ENCODE measurements around the gene GRHL3.
A peak's percentile ranks its signal among the peaks of the same experiment; 100 is the strongest.

GRHL3 gene

DNA sequence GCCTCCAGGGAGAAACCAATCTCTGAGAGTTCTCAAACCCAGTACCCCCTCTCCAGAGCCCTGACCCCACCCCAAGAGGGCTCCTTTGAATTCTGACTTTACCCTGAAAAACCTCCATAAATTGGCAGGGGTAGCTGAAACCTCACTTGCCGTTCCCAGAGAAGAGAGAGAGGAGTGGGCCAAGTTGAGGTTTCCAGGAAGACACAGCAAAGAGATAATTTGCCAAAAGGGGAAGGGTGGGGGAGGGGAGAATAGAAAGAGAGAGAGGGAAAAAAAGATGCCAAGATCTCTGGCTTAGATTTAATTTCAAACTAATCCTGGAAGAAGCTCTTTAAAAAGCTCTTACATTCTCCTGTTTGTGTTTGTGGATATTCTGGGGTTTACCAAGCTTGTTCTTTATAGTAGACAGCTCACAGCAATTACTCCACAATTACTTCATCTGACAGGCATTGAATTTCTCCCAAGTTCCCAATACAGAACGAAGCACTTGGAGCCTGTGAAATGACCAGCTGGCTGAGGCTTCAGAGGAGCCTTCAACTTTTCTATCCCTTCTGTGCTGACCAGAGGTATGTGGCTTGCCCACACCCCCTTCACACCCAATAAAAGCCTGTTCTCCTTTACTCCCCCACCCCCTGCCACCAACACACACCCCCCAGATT is 1.1 kb upstream of the GRHL3 start:
- DNase-seq (ENCODE audit: low spot score) = peak; percentile 72

DNA sequence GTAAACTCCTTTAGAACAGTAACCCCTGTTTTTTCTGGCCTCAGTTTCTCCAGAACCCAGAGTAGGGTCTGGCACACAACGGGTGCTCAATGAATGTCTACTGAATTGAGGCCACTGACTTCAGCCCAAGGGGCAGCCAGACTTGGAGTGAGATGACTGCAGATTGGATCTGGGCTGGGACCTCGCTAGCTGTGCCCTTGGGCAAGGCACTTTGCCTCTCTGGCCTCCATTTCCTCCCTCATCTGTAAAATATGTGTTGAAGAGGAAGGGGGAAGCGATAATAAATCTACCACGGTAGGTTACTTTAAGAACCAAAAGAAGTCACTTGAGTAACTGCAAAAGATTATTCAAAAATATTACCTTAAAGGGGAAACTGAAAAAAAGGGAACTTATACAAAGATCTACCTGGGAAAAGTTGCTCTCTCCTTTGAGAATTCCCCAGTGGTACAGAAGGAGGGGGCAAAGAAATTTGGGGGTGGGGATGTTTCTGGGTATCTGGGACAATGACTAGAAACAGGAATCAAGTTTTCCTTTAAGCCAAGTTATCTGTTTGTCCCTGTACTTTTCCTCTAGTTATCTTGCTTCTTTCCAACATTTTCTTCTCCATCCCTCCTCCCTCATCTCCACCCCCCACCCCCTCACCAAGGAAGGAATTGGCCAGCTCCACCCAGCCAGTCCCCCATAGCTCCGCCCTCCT is 394 bp upstream of the GRHL3 start:
- DNase-seq (ENCODE audit: low spot score) = no peak

DNA sequence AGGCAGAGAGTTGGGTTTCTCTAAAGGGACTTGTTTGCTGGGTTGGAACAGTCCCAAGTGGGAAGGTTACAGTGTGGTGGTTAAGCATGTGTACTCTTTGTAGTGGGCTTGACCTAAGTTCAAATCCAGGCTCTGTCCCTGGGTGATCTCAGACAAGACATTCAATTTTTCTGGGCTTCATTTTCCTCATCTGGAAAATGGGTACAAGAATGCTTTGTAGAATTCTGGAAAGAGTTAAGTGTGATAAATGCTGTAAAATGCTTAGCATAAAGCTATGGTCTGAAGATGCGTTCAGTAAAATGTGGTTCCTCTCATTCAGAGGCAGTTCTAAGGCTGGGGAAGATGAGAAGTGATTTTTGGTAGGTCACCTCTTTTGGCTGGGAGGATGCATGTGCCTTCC is 805 bp downstream of the GRHL3 start:
- no peak for DNase-seq (ENCODE audit: low spot score)

DNA sequence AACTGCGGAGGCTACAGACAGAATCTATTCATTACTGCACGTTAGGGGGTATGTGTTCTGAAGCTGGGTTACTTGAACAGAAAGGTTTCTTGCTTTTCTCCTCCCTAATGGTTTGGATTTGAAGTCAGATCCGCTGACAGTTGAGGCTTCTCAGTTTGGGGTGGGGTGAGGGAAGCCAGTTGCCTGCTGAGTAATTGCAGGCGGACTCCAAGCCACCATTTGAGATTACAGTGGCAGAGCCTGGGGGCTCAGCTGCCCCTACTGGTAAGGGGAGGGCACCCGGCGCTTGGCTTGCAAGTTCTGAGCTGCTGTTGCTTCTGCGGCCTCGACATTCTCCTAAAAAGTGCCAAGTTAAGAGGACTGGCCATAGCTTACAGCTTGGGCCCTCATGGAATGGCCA is 2.0 kb downstream of the GRHL3 start:
- DNase-seq (ENCODE audit: low spot score) = no peak

DNA sequence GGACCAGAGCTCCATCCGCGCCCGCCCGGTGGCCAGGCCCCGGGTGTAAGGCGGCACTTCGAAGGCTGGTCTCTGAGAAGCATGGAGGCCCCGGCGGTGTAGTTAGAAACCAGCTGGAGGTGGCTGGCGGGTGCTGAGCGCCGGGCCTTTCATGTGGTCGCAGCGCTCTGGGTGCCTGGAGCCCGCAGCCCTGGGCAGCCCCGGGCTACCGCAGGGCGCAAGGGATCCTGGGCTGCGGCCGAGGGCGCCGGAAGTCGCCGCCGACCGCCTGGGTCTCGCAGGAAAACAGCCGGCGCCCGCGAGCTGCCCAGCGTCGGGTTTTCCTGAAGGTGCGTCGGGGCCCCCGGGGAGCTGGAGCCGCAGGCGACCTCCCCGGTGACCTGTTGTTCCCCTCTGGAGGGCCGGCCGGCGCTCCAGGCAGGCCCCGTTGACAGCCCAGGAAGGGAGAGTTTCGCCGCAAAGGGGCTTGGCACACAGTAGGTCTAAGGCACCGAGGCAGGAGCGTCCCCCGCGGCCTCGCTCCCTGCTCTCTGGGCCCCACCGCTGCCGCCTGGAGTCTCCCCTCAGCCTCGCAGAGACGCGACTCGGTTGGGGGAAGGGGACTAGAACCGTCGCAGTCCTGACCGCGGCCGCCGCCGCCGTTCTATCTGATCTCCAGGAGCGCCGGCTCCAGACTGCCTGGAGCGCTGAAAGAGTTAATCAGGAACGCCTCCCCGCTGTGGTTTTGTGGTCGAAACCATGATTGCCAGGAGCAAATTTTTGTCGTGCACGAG is 2.7 kb downstream of the GRHL3 start:
- DNase-seq (ENCODE audit: low spot score) = peak; percentile 86

DNA sequence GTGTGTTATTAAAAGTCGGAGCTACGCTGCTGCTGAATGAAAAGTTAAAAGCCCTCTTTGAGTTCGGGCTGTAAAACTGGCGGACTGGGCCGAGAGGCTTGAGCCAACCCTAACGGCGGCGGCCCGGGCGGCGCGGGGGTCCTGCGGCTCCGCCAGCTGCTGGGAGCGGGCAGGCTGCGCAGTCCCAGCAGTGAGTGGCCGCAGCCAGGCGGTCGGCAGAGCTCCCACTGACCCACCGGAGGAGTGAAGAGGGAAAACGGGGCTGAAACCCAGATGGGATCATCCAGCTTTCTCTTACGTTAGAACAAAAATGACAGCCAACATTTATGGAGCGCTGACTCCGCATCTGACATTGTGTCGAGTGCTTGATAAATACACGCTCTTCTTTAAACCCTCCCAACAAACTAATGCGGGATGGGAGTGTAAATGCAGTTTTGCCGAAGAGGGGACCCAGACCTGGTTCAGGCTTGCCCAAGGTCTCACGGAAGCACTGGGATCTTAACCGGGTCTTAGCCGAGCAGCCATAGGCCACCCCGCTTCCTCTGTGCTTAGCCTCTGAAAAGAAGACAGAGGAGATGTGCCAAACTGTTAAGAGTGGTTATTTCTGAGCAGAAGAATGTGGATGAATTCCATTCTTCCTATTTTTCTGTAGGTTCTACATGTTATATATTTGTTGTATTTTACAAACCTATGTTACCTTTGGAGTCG is 3.5 kb downstream of the GRHL3 start:
- DNase-seq (ENCODE audit: low spot score) = no peak

DNA sequence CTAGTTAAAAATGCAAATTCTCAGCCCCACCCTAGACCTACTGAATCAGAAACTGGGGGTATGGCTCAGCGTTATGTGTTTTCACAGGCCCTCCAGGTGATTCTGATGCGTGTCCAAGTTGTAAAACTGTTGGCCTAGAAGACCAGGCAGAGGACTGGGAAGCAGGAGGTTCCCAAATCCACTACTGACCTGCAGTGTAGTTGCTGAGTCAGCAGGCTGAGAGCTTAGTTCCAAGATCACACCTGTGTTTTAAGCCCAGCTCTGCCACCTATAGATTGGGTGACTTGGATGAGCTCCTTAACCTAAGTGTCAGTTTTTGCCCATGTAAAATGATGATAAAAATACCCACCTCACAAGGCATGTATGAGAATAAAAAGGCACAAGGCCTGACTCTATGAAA is 4.1 kb downstream of the GRHL3 start:
- DNase-seq (ENCODE audit: low spot score) = no peak

DNA sequence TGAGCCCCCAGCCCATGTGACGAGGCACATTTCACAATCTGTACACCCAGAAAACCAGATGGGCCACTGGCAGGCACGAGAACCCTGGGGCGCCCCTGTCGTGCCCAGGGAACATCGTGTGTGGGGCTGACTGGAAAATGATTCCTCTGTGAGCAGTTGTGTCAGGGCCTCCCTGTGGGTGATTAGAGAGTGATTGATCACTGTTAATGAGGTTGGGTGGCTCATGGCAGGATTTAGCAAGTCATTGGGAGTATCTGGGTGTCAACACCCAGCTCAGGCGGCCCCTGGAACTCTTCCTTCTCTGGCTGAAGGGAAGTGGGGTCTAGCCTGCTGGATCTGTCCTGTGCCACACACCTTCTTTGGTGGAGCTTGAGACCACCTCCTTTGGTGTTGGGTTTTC is 5.7 kb downstream of the GRHL3 start:
- no peak for DNase-seq (ENCODE audit: low spot score)

DNA sequence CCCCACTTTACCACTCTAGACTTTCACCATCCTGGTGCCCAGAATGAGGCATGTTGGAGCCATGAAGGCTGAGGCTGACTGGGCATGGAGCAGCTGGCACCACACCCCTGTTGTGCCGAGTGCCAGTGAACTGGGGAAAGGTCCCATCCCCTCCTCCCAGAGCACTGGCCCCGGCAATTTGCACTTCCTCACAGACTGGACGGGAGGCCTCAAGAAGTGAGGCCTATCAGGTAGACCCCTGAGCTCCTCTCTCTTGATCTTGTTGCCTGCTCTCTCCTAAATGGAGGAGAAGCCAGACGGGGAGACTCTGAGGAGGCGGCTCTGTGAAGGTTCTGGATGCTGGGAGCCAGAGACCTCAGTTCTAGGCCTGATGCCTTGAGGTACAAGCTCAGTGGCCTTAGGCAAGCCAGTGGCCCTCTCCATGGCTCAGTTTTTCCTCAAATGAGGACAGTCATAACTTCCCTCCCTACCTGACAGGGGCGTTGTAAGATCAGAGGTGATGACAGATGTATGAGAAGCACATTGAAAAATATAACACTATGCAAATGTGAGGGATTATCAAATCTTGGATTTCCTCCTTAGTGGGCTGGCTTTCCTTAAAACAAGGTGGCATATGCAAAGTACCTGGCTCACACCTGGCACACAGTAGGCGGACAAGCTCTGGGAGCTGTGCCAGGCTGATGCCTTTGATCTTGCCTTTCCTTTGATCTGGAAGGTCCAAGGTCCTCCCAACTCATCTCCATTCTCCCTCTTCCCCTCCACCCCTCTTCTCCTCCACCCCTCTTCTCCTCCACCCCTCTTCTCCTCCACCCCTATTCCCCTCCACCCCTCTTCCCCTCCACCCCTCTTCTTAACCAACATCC is 6.7 kb downstream of the GRHL3 start:
- DNase-seq (ENCODE audit: low spot score) = no peak

DNA sequence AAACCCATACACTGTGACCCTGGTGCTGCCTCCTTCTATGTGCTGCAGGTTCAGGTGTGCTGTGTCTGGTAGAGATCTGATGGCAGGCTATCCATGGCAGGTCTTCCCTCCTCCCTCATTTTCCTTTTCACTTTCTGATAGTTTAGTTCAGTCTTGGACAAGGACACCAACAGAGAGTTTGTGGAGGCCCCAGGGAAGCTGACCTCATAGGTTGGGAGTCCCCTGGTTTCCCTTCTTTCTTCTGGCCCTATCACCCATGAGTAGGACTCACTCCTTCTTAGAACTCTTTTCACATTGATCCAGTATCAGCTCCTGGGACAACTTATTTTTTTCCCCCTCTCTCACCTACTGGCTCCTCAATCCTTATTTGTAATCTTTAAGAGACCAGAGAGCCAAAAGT is 8.3 kb downstream of the GRHL3 start:
- no peak for DNase-seq (ENCODE audit: low spot score)

DNA sequence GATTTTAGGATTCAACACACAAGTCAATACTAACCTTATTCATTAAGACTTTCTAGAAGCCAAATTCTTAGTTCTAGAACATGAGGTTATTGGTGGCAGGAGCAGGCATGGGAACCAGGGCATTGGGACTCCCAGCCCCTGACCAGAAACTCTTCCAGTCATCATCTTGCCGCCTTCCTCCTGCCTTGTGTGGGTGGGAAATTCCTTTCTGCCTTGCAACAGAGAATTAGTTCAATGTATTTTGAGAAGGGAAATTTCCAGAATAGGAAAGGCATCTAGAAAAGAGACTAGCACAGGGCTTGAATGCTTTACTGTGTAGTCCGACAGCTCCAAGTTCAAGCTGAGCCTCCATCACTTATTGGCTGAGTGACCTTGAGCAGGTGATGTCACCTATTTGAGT is 8.7 kb downstream of the GRHL3 start:
- no peak for DNase-seq (ENCODE audit: low spot score)

DNA sequence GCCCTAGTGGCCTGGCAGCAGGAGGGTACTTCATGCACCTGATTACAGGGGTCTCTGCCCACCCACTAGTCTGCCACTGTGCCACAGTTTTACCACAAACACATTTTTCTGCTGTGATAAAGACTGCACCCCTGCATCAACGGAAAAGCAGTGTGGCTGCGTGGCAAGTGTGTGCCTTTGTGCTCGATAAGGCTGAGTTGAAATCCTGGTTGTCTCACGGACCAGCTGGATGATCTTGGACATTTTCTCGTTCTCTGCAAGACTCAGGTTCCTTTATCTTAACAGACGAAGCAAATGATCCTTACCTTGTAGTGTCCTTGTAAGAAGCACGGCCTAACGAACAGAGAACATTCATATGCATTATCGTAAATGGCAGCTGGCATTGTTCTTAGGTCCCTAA is 10.2 kb downstream of the GRHL3 start:
- no peak for DNase-seq (ENCODE audit: low spot score)

DNA sequence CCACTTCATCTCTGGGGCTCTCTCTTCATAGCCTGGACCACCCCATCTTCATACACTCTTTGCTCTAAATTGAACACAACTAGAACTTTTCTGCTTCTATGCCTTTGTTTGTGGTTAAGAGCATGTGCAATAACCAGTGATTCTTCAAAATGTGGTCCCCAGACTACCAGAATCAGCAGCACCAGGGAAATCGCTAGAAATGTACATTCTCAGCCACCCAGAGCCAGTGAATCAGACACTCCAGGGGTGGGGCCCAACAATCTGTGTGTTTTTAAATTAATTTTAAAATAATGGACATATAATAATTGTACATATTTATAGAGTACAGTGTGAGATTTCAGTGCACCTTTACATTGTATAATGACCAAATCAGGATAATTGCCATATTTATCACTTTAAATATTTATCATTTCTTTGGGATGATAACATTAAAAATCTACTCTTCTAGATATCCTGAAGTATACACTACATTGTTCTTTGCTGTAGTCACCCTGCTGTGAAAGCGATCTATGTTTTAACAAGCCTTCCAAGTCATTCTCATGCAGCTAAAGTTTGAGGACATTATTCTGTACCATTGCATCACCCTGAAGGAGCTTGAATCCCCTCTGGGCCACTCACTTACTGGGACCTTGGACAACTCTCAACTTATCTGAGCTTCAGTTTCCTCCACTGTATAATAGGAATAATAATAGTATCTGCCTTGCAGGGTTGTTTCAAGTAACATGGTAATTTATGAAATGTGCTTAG is 10.8 kb downstream of the GRHL3 start:
- no peak for DNase-seq (ENCODE audit: low spot score)

DNA sequence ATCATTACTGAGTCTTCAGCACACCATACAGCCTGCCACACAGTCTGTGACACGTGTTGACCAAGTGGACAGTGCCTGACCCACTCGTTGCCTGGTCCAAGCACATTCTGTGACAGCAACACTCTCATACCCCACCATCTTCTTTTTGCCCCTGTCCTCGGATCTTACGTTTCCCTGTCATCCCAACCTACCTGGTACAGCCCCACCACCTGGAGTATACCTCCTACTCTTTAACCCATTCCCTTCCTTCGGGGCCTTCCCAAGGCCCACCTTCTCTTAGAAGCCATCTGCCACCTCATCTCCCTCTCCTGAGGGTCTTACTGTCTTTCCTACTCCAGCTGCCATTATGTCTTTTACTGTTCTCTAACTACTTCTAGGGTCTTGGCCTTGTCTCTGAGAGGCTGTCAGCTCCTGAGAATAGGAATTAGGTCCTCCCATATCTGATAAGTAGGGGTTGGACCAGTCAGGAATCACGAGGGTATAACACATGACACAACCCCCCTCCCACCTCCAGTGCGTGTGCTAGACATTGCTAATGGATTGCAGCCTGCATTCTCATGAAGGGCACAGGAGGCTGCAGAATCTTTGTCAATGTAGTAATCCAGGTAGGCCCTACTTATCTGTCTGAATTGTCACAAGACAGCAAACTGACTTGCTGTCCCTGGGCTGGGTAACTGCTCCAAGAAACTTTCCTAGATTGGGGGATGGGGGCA is 13.0 kb downstream of the GRHL3 start:
- no peak for DNase-seq (ENCODE audit: low spot score)

DNA sequence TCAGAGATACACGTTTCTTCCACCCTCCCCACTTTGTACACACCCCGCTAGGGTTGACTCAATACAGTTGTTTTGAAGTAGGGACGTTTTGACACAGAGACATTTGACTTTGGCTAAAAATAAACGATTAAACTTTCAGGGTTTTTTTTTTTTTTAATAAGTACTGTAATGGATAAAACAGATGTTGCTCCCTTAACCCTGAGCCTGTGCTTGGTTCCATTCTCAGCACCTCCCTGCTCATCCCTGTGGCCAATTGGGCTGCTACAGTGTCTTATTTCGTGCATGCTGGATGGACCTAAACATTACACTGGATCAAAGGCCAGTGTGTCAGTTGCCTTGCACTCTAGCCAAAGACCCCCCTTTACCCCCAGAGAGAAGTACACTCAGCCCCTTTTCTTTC is 16.9 kb downstream of the GRHL3 start:
- DNase-seq (ENCODE audit: low spot score) = no peak

DNA sequence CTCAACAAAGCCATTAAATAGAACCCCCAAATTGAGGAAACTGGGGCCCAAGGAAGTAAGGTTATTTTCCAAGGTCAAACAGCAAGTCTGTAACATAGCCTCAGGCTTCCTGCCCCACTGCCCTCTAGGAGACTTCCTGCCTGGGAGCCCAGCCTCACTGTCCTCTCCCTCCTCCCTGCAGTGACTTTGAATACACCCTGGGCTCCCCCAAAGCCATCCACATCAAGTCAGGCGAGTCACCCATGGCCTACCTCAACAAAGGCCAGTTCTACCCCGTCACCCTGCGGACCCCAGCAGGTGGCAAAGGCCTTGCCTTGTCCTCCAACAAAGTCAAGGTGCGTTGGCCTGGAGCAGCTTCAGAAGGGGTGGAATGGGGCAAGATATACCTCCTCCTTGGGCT is 18.3 kb downstream of the GRHL3 start:
- no peak for DNase-seq (ENCODE audit: low spot score)

DNA sequence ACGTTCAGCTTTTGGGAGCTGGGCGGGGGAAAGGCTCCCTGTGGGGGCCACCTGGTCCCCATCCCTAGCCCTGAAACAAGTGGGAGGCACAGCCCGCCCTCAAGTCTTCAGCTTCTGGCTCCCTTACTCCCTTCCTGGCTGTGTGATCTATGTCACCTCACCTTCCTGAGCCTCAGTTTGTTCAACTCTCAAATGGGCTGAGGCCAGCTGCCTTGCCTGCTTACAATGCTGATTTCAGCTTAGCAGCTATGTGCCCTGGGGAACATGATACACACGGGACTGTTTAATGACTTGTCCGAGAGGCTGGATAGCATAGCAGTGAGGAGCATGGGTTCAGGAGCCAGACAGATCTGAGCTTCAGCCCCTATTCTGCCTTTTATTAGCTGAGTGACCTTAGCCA is 19.3 kb downstream of the GRHL3 start:
- no peak for DNase-seq (ENCODE audit: low spot score)

DNA sequence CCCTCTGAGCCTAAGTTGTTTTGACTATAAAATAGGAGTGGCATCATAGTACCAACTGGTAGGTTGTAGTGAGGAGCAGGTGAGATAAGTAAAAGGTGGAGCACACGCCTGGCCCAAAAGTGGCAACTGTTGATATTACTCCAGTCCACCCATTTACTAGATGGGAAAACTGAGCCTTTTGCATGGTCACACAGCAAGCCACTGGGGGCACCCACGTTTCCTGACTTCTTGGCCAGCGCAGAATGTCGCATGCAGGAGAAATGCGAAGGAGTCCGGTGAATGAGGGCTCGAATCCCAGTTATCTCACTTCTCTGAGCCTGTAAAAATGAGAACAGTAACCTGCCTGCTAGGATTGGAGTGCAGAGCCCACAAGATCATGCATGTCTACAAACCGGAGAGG is 20.8 kb downstream of the GRHL3 start:
- no peak for DNase-seq (ENCODE audit: low spot score)

DNA sequence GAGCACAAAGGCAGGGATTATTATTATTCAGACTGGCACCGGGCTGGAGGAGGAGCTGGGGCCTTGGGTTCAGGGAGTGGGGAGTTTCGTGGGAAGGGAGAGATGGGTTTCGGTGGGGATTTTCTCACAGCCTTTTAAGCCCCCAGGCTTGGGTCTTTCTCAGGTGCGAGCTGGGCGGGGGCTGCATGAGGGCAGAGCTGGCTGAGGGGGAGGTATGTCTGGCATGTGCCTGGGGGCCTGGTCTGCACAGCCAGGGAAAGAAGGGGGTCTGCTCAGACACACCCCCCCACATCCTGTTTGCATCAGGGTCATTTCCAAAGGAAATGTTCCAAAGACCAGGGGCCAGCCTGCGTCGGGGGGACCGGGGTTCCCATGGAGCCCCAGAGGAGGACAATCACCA is 21.6 kb downstream of the GRHL3 start:
- DNase-seq (ENCODE audit: low spot score) = no peak

DNA sequence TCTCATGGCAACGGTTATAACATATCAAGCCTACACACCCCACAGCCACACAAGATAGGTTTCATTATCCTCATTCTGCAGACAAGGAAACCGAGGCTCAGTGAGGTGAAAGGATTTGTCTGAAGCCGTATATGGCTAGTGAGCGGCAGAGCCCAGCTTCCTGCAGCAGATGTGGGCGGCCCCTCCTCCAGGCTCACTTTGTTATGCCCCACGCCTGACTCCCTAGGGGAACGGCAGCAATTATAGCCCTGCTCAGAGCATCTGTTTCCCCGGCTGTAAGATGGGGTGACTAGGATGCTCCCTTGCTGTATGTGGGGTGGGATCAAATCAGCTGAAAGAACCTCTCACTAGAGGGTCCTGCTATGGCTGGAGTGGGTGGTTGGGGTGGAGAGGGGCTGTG is 22.1 kb downstream of the GRHL3 start:
- no peak for DNase-seq (ENCODE audit: low spot score)
